Mammary epithelial cell (primary cell): ENCODE results near the gene NPTXR.

Experiments used
- CTCF ChIP-seq, 2 donors: IDR thresholded peaks in 1 of 2; conservative IDR thresholded peaks in 1 of 2; 2 replicates each; pipeline ENCODE4 v1.5.1; 2011 to 2012; ENCODE audit warnings: inconsistent platforms in 2 of 2, low read length in 2 of 2, mild to moderate bottlenecking in 2 of 2, control low read depth in 1 of 2, low read depth in 1 of 2; ENCODE audit not compliant: insufficient read depth in 1 of 2; ENCODE audit errors: extremely low read depth in 1 of 2
- EZH2 ChIP-seq: IDR thresholded peaks from 2 replicates; pipeline ENCODE4 v1.6.1; 2012; ENCODE audit warnings: low read length, inconsistent platforms, borderline replicate concordance

- TF ChIP-seq CTCF (conservative IDR thresholded peaks at IDR 0.05 in 1 of 2, IDR thresholded peaks at IDR 0.05 in 1 of 2; ENCODE audit: extremely low read depth in 1 of 2, insufficient read depth in 1 of 2, low read depth in 1 of 2, low read length in 2 of 2) = no peak
- TF ChIP-seq EZH2 = no peak
Measured at GRCh38 chr22:38820020-38820419, 23.8 kb downstream of the NPTXR start.
